ENCODE data around the gene FOXP1. TPM values are rescaled to one million over a fixed set of nuclear protein-coding genes. Genes with fewer than 3 reads are reported as not detected.

Gene FOXP1
- total RNA-seq, 1 donor from 2014 or later: 31.1 TPM

DNA sequence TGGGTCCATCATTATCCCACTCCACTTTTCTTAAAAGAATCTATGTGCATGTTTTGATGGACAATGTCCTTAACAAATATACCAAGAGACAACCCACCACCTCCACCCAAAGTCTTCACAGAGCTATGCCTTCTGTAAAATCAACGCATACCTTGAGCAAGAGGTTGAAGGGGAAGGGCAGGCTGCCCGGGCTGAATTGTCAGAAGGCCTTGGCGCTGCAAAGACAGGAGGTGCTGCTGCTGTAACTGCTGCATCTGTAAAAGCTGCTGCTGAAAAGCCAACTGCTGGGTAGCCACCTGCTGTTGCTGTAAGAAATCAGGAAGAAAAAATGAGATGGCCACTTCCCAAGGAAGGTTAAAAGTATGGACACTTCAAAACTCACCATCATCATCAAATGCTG lies 536.7 kb downstream of the FOXP1 start:
- Mint-ChIP-seq H3K4me1 (ENCODE audit: low read depth, unreplicated experiment) (peaks cover 59% of the 10 kb centered on the region), H3K27me3 (ENCODE audit: unreplicated experiment) (no peaks in the 10 kb centered on the region), H3K9me3 (ENCODE audit: unreplicated experiment) (peaks cover 5% of the 10 kb centered on the region), H3K36me3 (ENCODE audit: unreplicated experiment) (no peaks in the 10 kb centered on the region), H3K4me3 (ENCODE audit: unreplicated experiment) (peak overlapping the region; percentile 26), H3K27ac (ENCODE audit: unreplicated experiment) (peak overlapping the region; percentile 56)
- TF ChIP-seq, protein P1, sequence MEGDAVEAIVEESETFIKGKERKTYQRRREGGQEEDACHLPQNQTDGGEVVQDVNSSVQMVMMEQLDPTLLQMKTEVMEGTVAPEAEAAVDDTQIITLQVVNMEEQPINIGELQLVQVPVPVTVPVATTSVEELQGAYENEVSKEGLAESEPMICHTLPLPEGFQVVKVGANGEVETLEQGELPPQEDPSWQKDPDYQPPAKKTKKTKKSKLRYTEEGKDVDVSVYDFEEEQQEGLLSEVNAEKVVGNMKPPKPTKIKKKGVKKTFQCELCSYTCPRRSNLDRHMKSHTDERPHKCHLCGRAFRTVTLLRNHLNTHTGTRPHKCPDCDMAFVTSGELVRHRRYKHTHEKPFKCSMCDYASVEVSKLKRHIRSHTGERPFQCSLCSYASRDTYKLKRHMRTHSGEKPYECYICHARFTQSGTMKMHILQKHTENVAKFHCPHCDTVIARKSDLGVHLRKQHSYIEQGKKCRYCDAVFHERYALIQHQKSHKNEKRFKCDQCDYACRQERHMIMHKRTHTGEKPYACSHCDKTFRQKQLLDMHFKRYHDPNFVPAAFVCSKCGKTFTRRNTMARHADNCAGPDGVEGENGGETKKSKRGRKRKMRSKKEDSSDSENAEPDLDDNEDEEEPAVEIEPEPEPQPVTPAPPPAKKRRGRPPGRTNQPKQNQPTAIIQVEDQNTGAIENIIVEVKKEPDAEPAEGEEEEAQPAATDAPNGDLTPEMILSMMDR (IDR thresholded peaks at IDR 0.05; ENCODE audit: partially characterized antibody, unreplicated experiment): no peak
- DNase-seq: no peak

DNA sequence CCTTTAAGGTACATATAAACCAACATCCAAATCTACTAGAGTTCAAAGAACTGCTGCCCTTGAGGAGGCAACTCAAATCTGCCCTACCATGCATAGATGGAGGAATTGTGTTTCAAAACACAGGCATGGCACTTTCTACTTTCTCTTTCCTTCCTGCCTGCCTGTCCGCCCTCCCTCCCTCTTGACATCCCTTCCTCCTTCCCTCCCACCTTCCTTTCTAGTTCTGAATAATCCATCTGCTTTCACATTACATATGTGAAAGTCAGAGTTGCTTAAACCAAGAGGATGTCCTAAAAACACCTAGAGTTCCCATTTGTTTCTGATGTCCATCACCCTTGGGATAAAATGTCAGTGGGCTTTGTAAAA lies 537.6 kb downstream of the FOXP1 start:
- TF ChIP-seq, protein P1 (IDR thresholded peaks at IDR 0.05; ENCODE audit: partially characterized antibody, unreplicated experiment): no peak
- no peak for DNase-seq
- Mint-ChIP-seq H3K4me3 (ENCODE audit: unreplicated experiment) (peak overlapping the region; percentile 0), H3K27ac (ENCODE audit: unreplicated experiment) (no peak overlapping the region), H3K36me3 (ENCODE audit: unreplicated experiment) (no peaks in the 10 kb centered on the region), H3K27me3 (ENCODE audit: unreplicated experiment) (no peaks in the 10 kb centered on the region), H3K9me3 (ENCODE audit: unreplicated experiment) (peaks cover 5% of the 10 kb centered on the region), H3K4me1 (ENCODE audit: low read depth, unreplicated experiment) (peaks cover 54% of the 10 kb centered on the region)

DNA sequence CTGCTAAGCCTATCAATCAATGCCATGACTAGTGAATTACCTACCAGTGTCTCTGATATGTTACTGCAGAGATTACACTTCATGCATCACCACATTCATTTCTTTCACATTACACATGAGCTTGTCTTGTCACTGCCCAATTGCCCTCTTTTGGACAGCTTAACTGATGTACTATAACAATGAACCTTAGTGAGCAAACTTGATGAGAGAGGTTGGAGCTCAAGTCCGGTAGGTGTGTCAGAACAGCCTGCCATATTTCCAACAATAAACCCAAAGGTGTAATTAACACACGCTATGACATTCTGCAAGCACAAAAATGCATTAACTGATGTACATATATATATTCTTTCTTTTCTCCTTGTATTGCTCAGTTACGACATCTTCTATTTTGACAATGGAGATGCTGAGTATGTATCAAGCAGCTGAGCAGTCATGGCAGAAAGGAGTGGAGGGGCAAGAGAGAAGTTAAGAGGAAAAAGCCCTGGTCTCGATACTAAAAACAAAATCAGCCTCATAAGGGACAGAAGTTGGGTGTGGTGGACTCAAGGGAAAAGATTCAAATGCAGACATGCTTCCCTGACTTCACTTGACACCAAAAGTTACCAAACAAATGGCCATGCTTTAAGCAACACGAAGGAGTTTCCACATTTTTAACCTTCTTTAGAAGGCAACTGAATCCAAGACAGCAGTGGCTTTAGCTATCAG lies 538.2 kb downstream of the FOXP1 start:
- no peak overlapping the region for H3K4me3 Mint-ChIP-seq (ENCODE audit: unreplicated experiment)
- peaks cover 49% of the 10 kb centered on the region for H3K4me1 Mint-ChIP-seq (ENCODE audit: low read depth, unreplicated experiment)
- DNase-seq: no peak
- H3K9me3 Mint-ChIP-seq (ENCODE audit: unreplicated experiment): peaks cover 5% of the 10 kb centered on the region
- TF ChIP-seq, protein P1 (IDR thresholded peaks at IDR 0.05; ENCODE audit: partially characterized antibody, unreplicated experiment): no peak
- no peaks in the 10 kb centered on the region for H3K27me3 Mint-ChIP-seq (ENCODE audit: unreplicated experiment)
- no peaks in the 10 kb centered on the region for H3K36me3 Mint-ChIP-seq (ENCODE audit: unreplicated experiment)
- no peak overlapping the region for H3K27ac Mint-ChIP-seq (ENCODE audit: unreplicated experiment)

DNA sequence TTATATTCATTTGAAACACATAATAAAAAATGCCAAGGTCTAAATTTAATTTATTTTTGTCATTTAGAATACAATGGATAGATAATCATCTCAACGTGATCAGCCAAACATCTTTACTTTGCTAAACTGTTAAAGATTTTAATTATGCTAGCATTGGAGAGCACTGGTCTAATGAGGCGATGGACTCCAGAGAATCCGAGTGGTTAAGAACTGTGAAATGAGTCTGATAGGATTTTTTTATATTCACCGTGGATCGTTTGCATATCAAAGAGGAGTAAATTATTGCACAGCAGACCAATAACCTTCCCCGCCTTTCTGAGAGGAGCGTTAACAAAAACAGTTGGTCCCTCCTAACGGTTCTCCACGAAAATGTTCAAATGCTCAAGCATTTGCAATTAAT lies 540.8 kb downstream of the FOXP1 start:
- peaks cover 34% of the 10 kb centered on the region for H3K4me1 Mint-ChIP-seq (ENCODE audit: low read depth, unreplicated experiment)
- H3K36me3 Mint-ChIP-seq (ENCODE audit: unreplicated experiment): no peaks in the 10 kb centered on the region
- TF ChIP-seq, protein P1 (IDR thresholded peaks at IDR 0.05; ENCODE audit: partially characterized antibody, unreplicated experiment): no peak
- H3K27me3 Mint-ChIP-seq (ENCODE audit: unreplicated experiment): no peaks in the 10 kb centered on the region
- no peak for DNase-seq
- no peak overlapping the region for H3K4me3 Mint-ChIP-seq (ENCODE audit: unreplicated experiment)
- no peak overlapping the region for H3K27ac Mint-ChIP-seq (ENCODE audit: unreplicated experiment)
- H3K9me3 Mint-ChIP-seq (ENCODE audit: unreplicated experiment): peaks cover 5% of the 10 kb centered on the region

DNA sequence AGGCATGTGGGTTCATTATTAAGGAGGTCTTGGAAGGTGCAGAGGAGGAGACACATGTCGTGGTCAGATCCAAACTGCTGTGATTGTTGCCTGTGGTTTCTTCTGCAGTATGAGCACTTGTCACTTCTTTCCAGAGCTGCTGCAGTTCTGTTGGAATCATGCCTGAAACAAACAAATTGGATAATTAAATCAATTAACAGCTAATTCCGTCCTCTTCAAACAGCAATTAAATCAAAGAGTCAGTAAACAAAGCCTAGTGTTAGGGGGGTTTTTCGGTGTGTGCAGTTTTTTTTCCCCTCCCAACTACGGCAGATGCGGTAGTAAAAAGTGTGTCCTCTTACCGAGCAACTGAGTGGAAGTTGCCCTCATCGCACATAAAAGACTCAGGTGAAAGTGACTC lies 542.2 kb downstream of the FOXP1 start:
- DNase-seq: no peak
- TF ChIP-seq, protein P1 (IDR thresholded peaks at IDR 0.05; ENCODE audit: partially characterized antibody, unreplicated experiment): no peak
- Mint-ChIP-seq H3K36me3 (ENCODE audit: unreplicated experiment) (no peaks in the 10 kb centered on the region), H3K4me1 (ENCODE audit: low read depth, unreplicated experiment) (peaks cover 22% of the 10 kb centered on the region), H3K4me3 (ENCODE audit: unreplicated experiment) (no peak overlapping the region), H3K27ac (ENCODE audit: unreplicated experiment) (no peak overlapping the region), H3K9me3 (ENCODE audit: unreplicated experiment) (no peaks in the 10 kb centered on the region), H3K27me3 (ENCODE audit: unreplicated experiment) (no peaks in the 10 kb centered on the region)

All from glutamatergic neuron (in vitro differentiated cells).